H1 (cell line): ENCODE measurements around the gene TMEM229B. TPM values are rescaled to one million over a fixed set of nuclear protein-coding genes. Genes with fewer than 3 reads are reported as not detected.

Experiments used
- CTCF ChIA-PET: fragments of 300-600 bp; sonication (Branson Sonifier 250); formaldehyde crosslinking; loops from one replicate; lab custom pipeline; 2021; ENCODE audit not compliant: partially characterized antibody; lab: Charles Lee
- POLR2A ChIA-PET: fragments of 300-600 bp; sonication (Branson Sonifier 250); formaldehyde crosslinking; loops from one replicate; lab custom pipeline; 2021; ENCODE audit warnings: inconsistent platforms; ENCODE audit not compliant: partially characterized antibody; lab: Charles Lee
- DNase-seq, 2 experiments: peaks; one replicate each; pipeline versions ENCODE4 v3.0.0 to v3.0.0-alpha.2; 2010 to 2022; ENCODE audit warnings: low spot score in 2 of 2, low read depth in 1 of 2, mixed read lengths in 1 of 2
- FAIRE-seq: peaks from 2 replicates; lab custom pipeline; 2011; peaks lifted over from hg19 to GRCh38; lab: Jason Lieb, UNC
- H2AFZ ChIP-seq: 2 replicates; pipeline ENCODE4 v1.8.1; 2012; ENCODE audit warnings: low read length, inconsistent platforms
- H2AK5ac ChIP-seq: 2 replicates; pipeline ENCODE4 v1.6.1; 2013; ENCODE audit warnings: low read depth, low read length
- H2BK120ac ChIP-seq: replicated peaks from 2 replicates; pipeline ENCODE3; 2013; ENCODE audit warnings: low read depth, low read length, inconsistent platforms
- H2BK12ac ChIP-seq: 2 replicates; pipeline ENCODE4 v1.6.1; 2013; ENCODE audit warnings: low read depth, low read length
- H2BK15ac ChIP-seq: 2 replicates; pipeline ENCODE4 v1.6.1; 2013; ENCODE audit warnings: low read length
- H2BK20ac ChIP-seq: 2 replicates; pipeline ENCODE4 v1.6.1; 2013; ENCODE audit warnings: low read length
- H2BK5ac ChIP-seq: 2 replicates; pipeline ENCODE4 v1.6.1; 2013; ENCODE audit warnings: low read depth, low read length
- H3K14ac ChIP-seq: 2 replicates; pipeline ENCODE4 v1.6.1; 2013; ENCODE audit warnings: inconsistent platforms; ENCODE audit not compliant: insufficient read length
- H3K18ac ChIP-seq: 2 replicates; pipeline ENCODE4 v1.6.1; 2013; ENCODE audit warnings: low read length; ENCODE audit errors: extremely low read depth
- H3K23ac ChIP-seq: 2 replicates; pipeline ENCODE4 v1.6.1; 2013; ENCODE audit warnings: inconsistent platforms; ENCODE audit not compliant: insufficient read length
- H3K23me2 ChIP-seq: 2 replicates; pipeline ENCODE4 v1.6.1; 2013; ENCODE audit warnings: low read depth, low read length
- H3K27ac ChIP-seq: 2 replicates; pipeline ENCODE4 v1.6.1; 2011; ENCODE audit warnings: low read depth, low read length, inconsistent platforms
- H3K27me3 ChIP-seq, 4 experiments: replicated peaks in 1 of 4; 1 replicate in 1 of 4; 2 replicates in 3 of 4; pipeline versions ENCODE4 v1.6.1 to v1.8.1; 2011 to 2013; ENCODE audit warnings: low read length in 3 of 4, mild to moderate bottlenecking in 3 of 4, inconsistent platforms in 2 of 4, mixed read lengths in 2 of 4, moderate library complexity in 1 of 4; ENCODE audit not compliant: control insufficient read depth in 3 of 4, insufficient read depth in 3 of 4; ENCODE audit errors: extremely low read depth in 1 of 4
- H3K36me3 ChIP-seq, 4 experiments: 2 replicates each; pipeline versions ENCODE4 v1.6.1 to v1.8.1; 2011 to 2013; ENCODE audit warnings: mild to moderate bottlenecking in 4 of 4, low read length in 3 of 4, moderate library complexity in 2 of 4, control low read depth in 1 of 4, inconsistent platforms in 1 of 4; ENCODE audit not compliant: insufficient read depth in 4 of 4, control insufficient read depth in 2 of 4
- H3K4ac ChIP-seq: replicated peaks from 2 replicates; pipeline ENCODE3; 2013; ENCODE audit warnings: low read length, low read depth, mixed read lengths, inconsistent platforms; ENCODE audit not compliant: insufficient read length
- H3K4me1 ChIP-seq, 4 experiments: replicated peaks in 1 of 4; 1 replicate in 1 of 4; 2 replicates in 3 of 4; pipeline versions ENCODE4 v1.6.1 to v1.8.1; 2011 to 2013; ENCODE audit warnings: low read length in 3 of 4, inconsistent platforms in 2 of 4, mixed read lengths in 1 of 4; ENCODE audit not compliant: insufficient read depth in 4 of 4, control insufficient read depth in 3 of 4
- H3K4me2 ChIP-seq, 2 experiments: 2 replicates each; pipeline versions ENCODE4 v1.6.1 to v1.8.1; 2011 to 2013; ENCODE audit warnings: low read depth in 2 of 2, low read length in 2 of 2, control low read depth in 1 of 2, inconsistent platforms in 1 of 2, mild to moderate bottlenecking in 1 of 2; ENCODE audit not compliant: insufficient read depth in 1 of 2
- H3K4me3 ChIP-seq, 4 experiments: fragments of 200-600, 300-600 bp in 1 of 4; sonication (generic), shearing (Covaris generic), sonication (Bioruptor Twin) in 1 of 4; 2 replicates each; pipeline versions ENCODE4 v1.5.1 to v1.8.1; 2011 to 2016; ENCODE audit warnings: low read length in 4 of 4, low read depth in 3 of 4, control low read depth in 2 of 4, inconsistent platforms in 2 of 4, mild to moderate bottlenecking in 2 of 4, mixed read lengths in 1 of 4, moderate library complexity in 1 of 4; ENCODE audit not compliant: insufficient read depth in 2 of 4; ENCODE audit errors: extremely low read depth in 1 of 4
- H3K56ac ChIP-seq: replicated peaks from 2 replicates; pipeline ENCODE3; 2013; ENCODE audit warnings: low read depth, mild to moderate bottlenecking, mixed read lengths, low read length, inconsistent platforms; ENCODE audit not compliant: insufficient read length
- H3K79me1 ChIP-seq: 2 replicates; pipeline ENCODE4 v1.6.1; 2013; ENCODE audit warnings: low read depth, low read length, control low read depth
- H3K79me2 ChIP-seq, 2 experiments: 2 replicates each; pipeline versions ENCODE4 v1.6.1 to v1.8.1; 2012 to 2013; ENCODE audit warnings: low read length in 2 of 2, mild to moderate bottlenecking in 2 of 2, inconsistent platforms in 1 of 2; ENCODE audit not compliant: insufficient read depth in 2 of 2, control insufficient read depth in 1 of 2
- H3K9ac ChIP-seq, 4 experiments: replicated peaks in 1 of 4; 1 replicate in 1 of 4; 2 replicates in 3 of 4; pipeline versions ENCODE4 v1.6.1 to v1.8.1; 2011 to 2013; ENCODE audit warnings: low read depth in 3 of 4, low read length in 3 of 4, control low read depth in 2 of 4, mild to moderate bottlenecking in 2 of 4, moderate library complexity in 2 of 4, inconsistent platforms in 1 of 4; ENCODE audit errors: extremely low read depth in 1 of 4
- H3K9me3 ChIP-seq, 2 experiments: 2 replicates each; pipeline versions ENCODE4 v1.6.1 to v1.8.1; 2012 to 2013; ENCODE audit warnings: mild to moderate bottlenecking in 2 of 2, moderate library complexity in 2 of 2, control low read depth in 1 of 2, inconsistent platforms in 1 of 2, low read depth in 1 of 2, low read length in 1 of 2, mixed read lengths in 1 of 2; ENCODE audit not compliant: insufficient read depth in 2 of 2
- H4K20me1 ChIP-seq, 2 experiments: replicated peaks in 1 of 2; 2 replicates each; pipeline versions ENCODE3 to v1.8.1; 2011 to 2013; ENCODE audit warnings: inconsistent platforms in 2 of 2, low read length in 2 of 2, mild to moderate bottlenecking in 1 of 2; ENCODE audit not compliant: insufficient read depth in 2 of 2, control insufficient read depth in 1 of 2
- H4K5ac ChIP-seq: 2 replicates; pipeline ENCODE4 v1.6.1; 2013; ENCODE audit warnings: low read length, low read depth, mixed read lengths, inconsistent platforms; ENCODE audit not compliant: insufficient read length
- H4K8ac ChIP-seq: 2 replicates; pipeline ENCODE4 v1.8.0; 2013; ENCODE audit warnings: mild to moderate bottlenecking, moderate library complexity, low read length, inconsistent platforms; ENCODE audit not compliant: insufficient read depth; ENCODE audit errors: extremely low read depth
- H4K91ac ChIP-seq: replicated peaks from 2 replicates; pipeline ENCODE3; 2013; ENCODE audit warnings: low read length, mixed read lengths, inconsistent platforms; ENCODE audit not compliant: insufficient read length
- CTBP2 ChIP-seq: IDR thresholded peaks from 2 replicates; pipeline ENCODE4 v1.7.0; 2011; ENCODE audit warnings: borderline replicate concordance, mild to moderate bottlenecking, moderate library complexity, mixed read lengths, low read length; ENCODE audit not compliant: insufficient read depth, insufficient read length
- FOSL1 ChIP-seq: IDR thresholded peaks from 2 replicates; pipeline ENCODE4 v1.6.1; 2011; ENCODE audit warnings: mild to moderate bottlenecking, low read depth, low read length, moderate library complexity; ENCODE audit not compliant: insufficient read depth
- KDM5A ChIP-seq: fragments of 200-600 bp; IDR thresholded peaks from 2 replicates; pipeline ENCODE4 v1.7.1; 2012; ENCODE audit warnings: mild to moderate bottlenecking, low read length, inconsistent platforms, mixed read lengths
- POLR2AphosphoS5 ChIP-seq: IDR thresholded peaks from 2 replicates; pipeline ENCODE4 v1.6.1; 2011; ENCODE audit warnings: low read depth, low read length
- WGBS, 2 experiments: shearing (Covaris generic) in 1 of 2; methylation state at CpG; one replicate each; pipeline versions ENCODE4 v1.1.6 to v1.1.7; 2013 to 2015; ENCODE audit warnings: low lambda C conversion rate in 2 of 2, mixed read lengths in 2 of 2, inconsistent platforms in 1 of 2, low coverage in 1 of 2, missing lambda C conversion rate in 1 of 2; ENCODE audit not compliant: insufficient replicate concordance in 2 of 2, insufficient coverage in 1 of 2, insufficient read length in 1 of 2; ENCODE audit errors: extremely low coverage in 1 of 2, missing lambda C conversion rate in 1 of 2; 5-methylcytosine and 5-hydroxymethylcytosine counted together
- polyA plus RNA-seq, 7 experiments: library from polyadenylated mRNA; depleted of rRNA in 3 of 7; stranded (reverse) in 5 of 7; unstranded in 2 of 7; fragments of >200 nt in 5 of 7; fragments of 200-250 nt in 2 of 7; gene quantifications; 1 replicate in 5 of 7; 2 replicates in 1 of 7; 4 replicates in 1 of 7; pipeline versions ENCODE4 v1.2.1 to v1.2.3, GENCODE V29; 2011 to 2013; ENCODE audit warnings: missing spikeins in 2 of 7, mixed read lengths in 2 of 7
- total RNA-seq: library from RNA; stranded (reverse); fragmentation: NEBNext Ultra II Directional; extraction: Animal tissue kit (Norgen Biotek cat#: 25700); gene quantifications from 2 replicates; pipeline ENCODE4 v1.2.1, GENCODE V29; 2021
- TF ChIP-seq, protein P1 (sequence below): IDR thresholded peaks from 2 replicates; pipeline ENCODE4 v1.6.1; 2012; ENCODE audit warnings: inconsistent platforms

Gene TMEM229B
- total and polyA plus RNA-seq, 2 of the 8 experiments (the other 6 are each of a cell fraction or from before 2014, with no cell fraction given) = 0.73 to 0.85 TPM

DNA sequence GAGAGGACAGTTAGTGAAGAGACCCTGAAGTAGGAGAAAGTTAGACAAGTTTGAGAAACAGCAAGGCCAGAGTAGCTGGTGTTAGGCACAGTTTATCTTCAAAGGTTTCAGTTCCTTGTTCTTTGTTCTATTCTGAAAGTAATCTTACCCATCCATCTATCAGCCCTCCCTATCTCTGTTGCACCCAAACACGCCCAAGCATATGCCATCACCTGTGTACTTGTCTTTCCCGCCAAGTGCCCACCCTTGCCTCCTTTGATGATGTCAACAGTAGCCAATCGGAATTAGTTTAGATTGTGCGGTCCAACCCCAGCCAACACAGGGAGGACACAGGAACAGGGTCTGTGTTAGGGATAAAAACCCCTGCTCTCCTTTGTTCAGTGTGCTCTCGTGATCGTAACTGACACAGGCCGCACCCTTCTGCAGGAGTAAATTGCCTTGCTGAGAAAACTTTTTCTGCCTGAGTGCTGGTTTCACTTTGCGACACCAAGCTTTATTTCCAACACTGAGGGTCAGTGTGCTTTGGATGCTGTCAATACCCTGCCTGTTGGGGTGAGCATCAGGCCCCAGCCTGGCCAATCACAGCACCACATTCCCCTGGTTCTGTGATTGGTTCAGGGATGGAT, 4.7 kb upstream of the TMEM229B start:
- H3K4ac ChIP-seq = no peak overlapping the region
- no peak overlapping the region for H3K27ac ChIP-seq
- WGBS, 2 experiments = 89% methylated on average over 8 of the region's 8 CpGs; no CpG with 5 or more reads in 1 of the 2 experiments
- no peak overlapping the region for H3K56ac ChIP-seq
- FAIRE-seq = no peak
- no peaks in the 10 kb centered on the region for H3K9me3 ChIP-seq
- TF ChIP-seq, protein P1, sequence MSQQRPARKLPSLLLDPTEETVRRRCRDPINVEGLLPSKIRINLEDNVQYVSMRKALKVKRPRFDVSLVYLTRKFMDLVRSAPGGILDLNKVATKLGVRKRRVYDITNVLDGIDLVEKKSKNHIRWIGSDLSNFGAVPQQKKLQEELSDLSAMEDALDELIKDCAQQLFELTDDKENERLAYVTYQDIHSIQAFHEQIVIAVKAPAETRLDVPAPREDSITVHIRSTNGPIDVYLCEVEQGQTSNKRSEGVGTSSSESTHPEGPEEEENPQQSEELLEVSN = peak; percentile 48
- TF ChIP-seq KDM5A = no peak
- no peak for TF ChIP-seq POLR2AphosphoS5
- no peak for TF ChIP-seq CTBP2
- no peak for TF ChIP-seq FOSL1
- no peak overlapping the region for H4K8ac ChIP-seq
- no peaks in the 10 kb centered on the region for H3K79me2 ChIP-seq
- H4K91ac ChIP-seq = no peak overlapping the region
- peaks cover 0 to 10% (median 5%) of the 10 kb centered on the region in 4 experiments; a peak in 4 of 7 replicates for H3K4me1 ChIP-seq
- 0 out of 2 replicates have a peak overlapping the region, but pooled peaks have one; percentile 27 for H2BK12ac ChIP-seq
- H3K4me2 ChIP-seq = no peak overlapping the region
- no peak overlapping the region for H2BK5ac ChIP-seq
- H3K4me3 ChIP-seq = no peak overlapping the region
- POLR2A ChIA-PET = interaction anchor here (0.6 kb wide), 1 partner anchor 146 kb away, joined by 3 read pairs; no protein-coding TSS in a partner anchor
- no peak overlapping the region for H3K9ac ChIP-seq
- H2BK15ac ChIP-seq = no peak overlapping the region
- no peaks in the 10 kb centered on the region for H3K36me3 ChIP-seq
- H2BK20ac ChIP-seq = peak overlapping the region; percentile 55; the same call in 1 of the 2 replicates
- no peak overlapping the region for H3K23ac ChIP-seq
- H3K23me2 ChIP-seq = no peaks in the 10 kb centered on the region
- DNase-seq = no peak
- H2AK5ac ChIP-seq = 0 out of 2 replicates have a peak overlapping the region, but pooled peaks have one; percentile 20
- no peak overlapping the region for H2AFZ ChIP-seq
- H3K79me1 ChIP-seq = no peaks in the 10 kb centered on the region
- H3K18ac ChIP-seq = no peak overlapping the region
- H4K20me1 ChIP-seq = no peaks in the 10 kb centered on the region
- CTCF ChIA-PET = interaction anchor here (0.9 to 5.7 kb wide), 5 partner anchors 20 to 65 kb away, joined by 3 to 36 read pairs (median 5); no protein-coding TSS in a partner anchor
- H3K14ac ChIP-seq = no peak overlapping the region
- H2BK120ac ChIP-seq = no peak overlapping the region
- H3K27me3 ChIP-seq = no peaks in the 10 kb centered on the region
- H4K5ac ChIP-seq = no peak overlapping the region
